ENCODE measurements around the gene MAGED2.
"Not testable (repeated sequence)": the region's sequence is repeated elsewhere in the genome, so short reads cannot be mapped to it uniquely, and the experiment has no call there.

MAGED2 gene

DNA sequence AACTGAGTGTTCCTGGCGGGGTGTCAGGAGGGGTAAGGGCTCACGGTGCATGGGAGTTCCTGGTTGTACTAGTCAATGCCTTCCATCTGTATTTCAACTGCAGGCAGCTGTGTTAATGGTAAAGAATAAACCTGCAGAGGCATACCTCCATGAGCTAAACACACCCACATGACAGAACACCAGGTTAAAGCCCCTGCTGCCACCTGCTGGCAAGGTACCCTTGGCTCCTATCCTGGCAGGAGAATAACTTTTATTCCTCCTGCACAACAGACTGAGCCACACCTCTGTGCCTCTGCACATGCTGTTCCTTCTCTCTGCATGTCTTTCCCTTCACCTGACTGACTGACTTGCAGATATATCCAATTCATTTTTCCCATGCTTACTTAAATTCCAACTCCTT is 20.6 kb upstream of the MAGED2 start:
- TF ChIP-seq, protein P1, sequence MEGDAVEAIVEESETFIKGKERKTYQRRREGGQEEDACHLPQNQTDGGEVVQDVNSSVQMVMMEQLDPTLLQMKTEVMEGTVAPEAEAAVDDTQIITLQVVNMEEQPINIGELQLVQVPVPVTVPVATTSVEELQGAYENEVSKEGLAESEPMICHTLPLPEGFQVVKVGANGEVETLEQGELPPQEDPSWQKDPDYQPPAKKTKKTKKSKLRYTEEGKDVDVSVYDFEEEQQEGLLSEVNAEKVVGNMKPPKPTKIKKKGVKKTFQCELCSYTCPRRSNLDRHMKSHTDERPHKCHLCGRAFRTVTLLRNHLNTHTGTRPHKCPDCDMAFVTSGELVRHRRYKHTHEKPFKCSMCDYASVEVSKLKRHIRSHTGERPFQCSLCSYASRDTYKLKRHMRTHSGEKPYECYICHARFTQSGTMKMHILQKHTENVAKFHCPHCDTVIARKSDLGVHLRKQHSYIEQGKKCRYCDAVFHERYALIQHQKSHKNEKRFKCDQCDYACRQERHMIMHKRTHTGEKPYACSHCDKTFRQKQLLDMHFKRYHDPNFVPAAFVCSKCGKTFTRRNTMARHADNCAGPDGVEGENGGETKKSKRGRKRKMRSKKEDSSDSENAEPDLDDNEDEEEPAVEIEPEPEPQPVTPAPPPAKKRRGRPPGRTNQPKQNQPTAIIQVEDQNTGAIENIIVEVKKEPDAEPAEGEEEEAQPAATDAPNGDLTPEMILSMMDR (IDR thresholded peaks at IDR 0.05; ENCODE audit: low read depth, low read length): no peak
- in situ Hi-C loops (cut with HindIII; ENCODE audit: low sequenced_read_pairs): no loop called here
- H3K4me3 ChIP-seq (ENCODE audit: low read depth, low read length): no peak overlapping the region
- DNase-seq (ENCODE audit: low read depth, low spot score): no peak

DNA sequence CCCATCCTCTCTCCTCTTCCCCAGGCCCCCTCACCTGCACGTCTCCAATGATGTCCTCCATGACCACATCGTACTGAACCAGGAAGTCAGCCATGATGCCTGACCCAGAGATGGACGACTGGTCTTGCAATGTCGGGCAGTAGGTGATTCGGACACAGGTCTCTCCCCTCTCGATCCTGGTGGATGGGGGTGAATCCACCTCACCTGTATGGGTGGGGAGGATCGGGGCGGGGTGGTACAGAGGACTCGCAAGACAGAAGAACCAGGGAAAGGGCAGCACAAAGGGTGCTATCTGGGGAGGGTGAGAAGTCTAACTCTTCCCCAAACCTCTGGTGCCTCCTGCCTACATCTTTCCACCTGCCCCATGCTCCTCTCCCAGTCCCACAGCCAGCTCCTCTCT is 19.1 kb upstream of the MAGED2 start:
- no peak overlapping the region for H3K4me3 ChIP-seq (ENCODE audit: low read depth, low read length)
- in situ Hi-C loops (cut with HindIII; ENCODE audit: low sequenced_read_pairs): no loop called here
- no peak for DNase-seq (ENCODE audit: low read depth, low spot score)
- TF ChIP-seq, protein P1 (IDR thresholded peaks at IDR 0.05; ENCODE audit: low read depth, low read length): no peak

DNA sequence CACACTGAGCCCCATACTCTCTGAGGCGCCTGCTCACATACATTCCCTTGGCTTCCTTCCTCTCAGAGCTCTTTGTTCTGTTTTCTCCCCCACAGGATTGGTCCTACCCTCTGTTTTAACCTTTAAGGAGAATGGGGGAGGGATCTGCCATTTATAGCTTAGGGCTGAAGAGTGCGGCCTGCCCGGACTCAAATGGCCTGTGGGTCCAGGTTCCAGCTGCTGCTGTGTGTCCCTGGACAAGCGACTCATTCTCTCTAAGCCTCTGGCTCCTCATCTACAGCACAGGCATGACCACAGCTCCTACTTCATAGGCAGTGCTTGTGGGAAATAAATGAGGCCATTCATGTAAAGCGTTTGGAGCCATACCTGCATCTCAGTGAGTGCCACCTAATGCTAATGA is 18.1 kb upstream of the MAGED2 start:
- H3K4me3 ChIP-seq (ENCODE audit: low read depth, low read length); in situ Hi-C loops (cut with HindIII; ENCODE audit: low sequenced_read_pairs); DNase-seq (ENCODE audit: low read depth, low spot score): not testable (repeated sequence)

DNA sequence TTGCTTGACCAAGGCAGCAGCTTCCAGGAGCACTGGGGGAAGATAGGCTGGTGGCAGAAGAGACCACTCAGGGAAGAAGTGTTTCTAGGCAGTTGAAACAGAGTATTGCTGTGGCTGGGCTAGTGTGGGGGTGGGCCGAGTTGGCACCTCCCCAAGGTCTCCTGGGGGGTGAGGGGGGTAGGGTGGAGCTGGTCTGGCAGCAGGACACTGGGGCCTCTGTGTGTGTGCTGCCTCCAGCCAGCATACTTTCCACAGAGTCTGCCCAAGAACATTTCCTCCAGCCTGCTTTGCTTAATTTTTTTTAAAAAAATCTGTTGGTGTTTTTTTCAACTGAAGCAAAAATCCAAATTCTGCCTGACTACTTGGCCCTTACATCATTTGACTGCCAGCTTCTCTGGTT is 13.5 kb upstream of the MAGED2 start:
- DNase-seq (ENCODE audit: low read depth, low spot score): no peak
- H3K4me3 ChIP-seq (ENCODE audit: low read depth, low read length): no peak overlapping the region
- TF ChIP-seq, protein P1 (IDR thresholded peaks at IDR 0.05; ENCODE audit: low read depth, low read length): no peak
- in situ Hi-C loops (cut with HindIII; ENCODE audit: low sequenced_read_pairs): no loop called here

DNA sequence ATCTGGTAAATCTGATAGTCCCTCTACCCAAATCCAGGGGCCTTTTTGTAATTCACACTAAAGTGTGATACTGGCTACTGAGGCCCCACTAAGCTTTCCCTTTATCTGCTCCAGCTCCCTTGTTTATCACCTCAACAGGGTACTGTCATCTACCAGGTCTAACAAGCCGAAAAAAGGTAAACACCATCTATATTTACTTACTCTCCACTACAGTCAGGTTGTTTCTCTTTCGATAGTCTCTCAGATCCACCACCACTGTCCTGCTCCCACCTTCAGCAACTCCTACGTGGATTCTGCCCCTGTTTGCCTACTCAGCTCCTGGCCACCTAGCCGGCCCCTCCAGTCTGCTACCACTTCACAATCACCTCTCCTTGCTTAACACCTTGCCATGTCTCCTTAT is 12.8 kb upstream of the MAGED2 start:
- no peak for DNase-seq (ENCODE audit: low read depth, low spot score)
- no peak overlapping the region for H3K4me3 ChIP-seq (ENCODE audit: low read depth, low read length)
- TF ChIP-seq, protein P1 (IDR thresholded peaks at IDR 0.05; ENCODE audit: low read depth, low read length): no peak
- in situ Hi-C loops (cut with HindIII; ENCODE audit: low sequenced_read_pairs): no loop called here

DNA sequence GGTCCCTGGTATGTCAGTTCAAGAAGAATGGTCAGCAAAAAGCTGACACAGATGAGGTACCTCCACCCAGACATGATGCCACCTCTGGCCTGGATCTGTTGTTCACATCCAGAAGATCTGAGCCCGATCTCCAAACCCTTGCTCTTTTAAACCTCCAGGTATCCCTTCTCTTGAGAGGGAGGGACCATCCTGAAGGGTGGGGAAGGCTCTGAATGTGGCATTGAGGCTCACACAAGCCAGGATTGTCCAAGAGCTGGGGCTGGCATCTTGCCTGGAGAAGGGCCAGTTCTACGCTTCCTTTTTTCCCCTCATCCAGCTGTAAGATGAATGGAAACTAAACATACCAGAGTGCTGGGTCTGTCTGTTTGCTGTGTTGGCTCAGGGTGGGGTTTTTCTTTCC is 9.4 kb upstream of the MAGED2 start, which contains the start of gene ITIH6:
Gene ITIH6, minus strand, starts transcription at position 119 of the 400 bp plus-strand sequence. Its CDS starts 45 bp downstream, at position 74.
- TF ChIP-seq, protein P1 (IDR thresholded peaks at IDR 0.05; ENCODE audit: low read depth, low read length): no peak
- in situ Hi-C loops (cut with HindIII; ENCODE audit: low sequenced_read_pairs): no loop called here
- no peak within 1 kb of the TSS for H3K4me3 ChIP-seq (ENCODE audit: low read depth, low read length)
- DNase-seq (ENCODE audit: low read depth, low spot score): no peak

DNA sequence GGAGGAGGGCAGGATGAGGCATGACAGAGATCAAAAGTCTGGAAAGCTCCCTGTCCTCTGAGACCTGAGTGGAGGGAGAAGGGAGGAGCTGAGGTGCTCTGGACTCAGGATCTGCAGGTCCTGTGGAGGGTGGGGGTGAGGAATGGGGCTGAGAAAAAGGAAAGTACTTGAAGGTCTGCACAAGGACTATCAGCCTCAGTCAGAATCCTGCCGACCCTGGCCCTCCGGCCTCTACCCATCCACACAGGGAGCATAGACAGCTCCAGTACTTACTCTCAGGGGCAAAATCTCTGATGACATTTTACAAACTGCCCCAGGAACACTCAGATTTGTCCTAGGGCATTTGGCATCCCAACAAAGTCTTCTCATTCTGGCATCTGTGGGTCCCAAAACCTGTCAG is 8.5 kb upstream of the MAGED2 start:
- in situ Hi-C loops (cut with HindIII; ENCODE audit: low sequenced_read_pairs): no loop called here
- no peak for DNase-seq (ENCODE audit: low read depth, low spot score)
- no peak overlapping the region for H3K4me3 ChIP-seq (ENCODE audit: low read depth, low read length)
- TF ChIP-seq, protein P1 (IDR thresholded peaks at IDR 0.05; ENCODE audit: low read depth, low read length): no peak

Measured in astrocyte of the spinal cord (primary cell).